ENCODE results near the gene ALDH1A1. TPM values are rescaled to one million over a fixed set of nuclear protein-coding genes. Genes with fewer than 3 reads are reported as not detected.

ALDH1A1 gene
- total and polyA plus RNA-seq, 9 of the 15 experiments (the other 6 are each of a cell fraction or from before 2014, with no cell fraction given) = 1.8 to 86.3 (median 24.4) TPM

DNA sequence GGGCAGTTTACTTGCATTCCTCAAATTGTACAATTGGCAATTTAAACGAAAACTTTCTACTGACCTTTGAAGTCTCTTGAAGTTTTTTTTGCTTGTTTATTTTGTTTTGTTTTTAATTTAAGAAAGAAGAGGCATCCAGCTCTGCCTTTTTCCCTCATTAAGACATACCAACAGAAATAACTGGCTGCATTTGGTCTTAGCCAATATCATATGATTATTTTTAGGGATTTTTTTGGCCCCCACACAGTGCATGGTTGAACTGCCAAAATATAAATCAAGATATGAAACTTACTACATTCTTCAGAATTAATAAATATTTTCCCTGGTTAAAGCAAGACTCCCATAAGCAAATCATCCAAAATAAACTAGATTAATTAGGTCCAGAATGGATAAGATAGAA is 79.4 kb downstream of the ALDH1A1 start (continued):
- TF ChIP-seq FOXJ2 (tag; IDR thresholded peaks at IDR 0.05) = no peak
- TF ChIP-seq, protein P1, sequence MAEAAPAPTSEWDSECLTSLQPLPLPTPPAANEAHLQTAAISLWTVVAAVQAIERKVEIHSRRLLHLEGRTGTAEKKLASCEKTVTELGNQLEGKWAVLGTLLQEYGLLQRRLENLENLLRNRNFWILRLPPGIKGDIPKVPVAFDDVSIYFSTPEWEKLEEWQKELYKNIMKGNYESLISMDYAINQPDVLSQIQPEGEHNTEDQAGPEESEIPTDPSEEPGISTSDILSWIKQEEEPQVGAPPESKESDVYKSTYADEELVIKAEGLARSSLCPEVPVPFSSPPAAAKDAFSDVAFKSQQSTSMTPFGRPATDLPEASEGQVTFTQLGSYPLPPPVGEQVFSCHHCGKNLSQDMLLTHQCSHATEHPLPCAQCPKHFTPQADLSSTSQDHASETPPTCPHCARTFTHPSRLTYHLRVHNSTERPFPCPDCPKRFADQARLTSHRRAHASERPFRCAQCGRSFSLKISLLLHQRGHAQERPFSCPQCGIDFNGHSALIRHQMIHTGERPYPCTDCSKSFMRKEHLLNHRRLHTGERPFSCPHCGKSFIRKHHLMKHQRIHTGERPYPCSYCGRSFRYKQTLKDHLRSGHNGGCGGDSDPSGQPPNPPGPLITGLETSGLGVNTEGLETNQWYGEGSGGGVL (CRISPR knock-in tag; IDR thresholded peaks at IDR 0.05) = no peak
- no peak for TF ChIP-seq STAT5B (CRISPR knock-in tag; IDR thresholded peaks at IDR 0.05)
- TF ChIP-seq, protein P2, sequence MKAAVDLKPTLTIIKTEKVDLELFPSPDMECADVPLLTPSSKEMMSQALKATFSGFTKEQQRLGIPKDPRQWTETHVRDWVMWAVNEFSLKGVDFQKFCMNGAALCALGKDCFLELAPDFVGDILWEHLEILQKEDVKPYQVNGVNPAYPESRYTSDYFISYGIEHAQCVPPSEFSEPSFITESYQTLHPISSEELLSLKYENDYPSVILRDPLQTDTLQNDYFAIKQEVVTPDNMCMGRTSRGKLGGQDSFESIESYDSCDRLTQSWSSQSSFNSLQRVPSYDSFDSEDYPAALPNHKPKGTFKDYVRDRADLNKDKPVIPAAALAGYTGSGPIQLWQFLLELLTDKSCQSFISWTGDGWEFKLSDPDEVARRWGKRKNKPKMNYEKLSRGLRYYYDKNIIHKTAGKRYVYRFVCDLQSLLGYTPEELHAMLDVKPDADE (conservative IDR thresholded peaks at IDR 0.05; ENCODE audit: control insufficient read depth, low read depth, low read length) = no peak
- TF ChIP-seq, protein P3, sequence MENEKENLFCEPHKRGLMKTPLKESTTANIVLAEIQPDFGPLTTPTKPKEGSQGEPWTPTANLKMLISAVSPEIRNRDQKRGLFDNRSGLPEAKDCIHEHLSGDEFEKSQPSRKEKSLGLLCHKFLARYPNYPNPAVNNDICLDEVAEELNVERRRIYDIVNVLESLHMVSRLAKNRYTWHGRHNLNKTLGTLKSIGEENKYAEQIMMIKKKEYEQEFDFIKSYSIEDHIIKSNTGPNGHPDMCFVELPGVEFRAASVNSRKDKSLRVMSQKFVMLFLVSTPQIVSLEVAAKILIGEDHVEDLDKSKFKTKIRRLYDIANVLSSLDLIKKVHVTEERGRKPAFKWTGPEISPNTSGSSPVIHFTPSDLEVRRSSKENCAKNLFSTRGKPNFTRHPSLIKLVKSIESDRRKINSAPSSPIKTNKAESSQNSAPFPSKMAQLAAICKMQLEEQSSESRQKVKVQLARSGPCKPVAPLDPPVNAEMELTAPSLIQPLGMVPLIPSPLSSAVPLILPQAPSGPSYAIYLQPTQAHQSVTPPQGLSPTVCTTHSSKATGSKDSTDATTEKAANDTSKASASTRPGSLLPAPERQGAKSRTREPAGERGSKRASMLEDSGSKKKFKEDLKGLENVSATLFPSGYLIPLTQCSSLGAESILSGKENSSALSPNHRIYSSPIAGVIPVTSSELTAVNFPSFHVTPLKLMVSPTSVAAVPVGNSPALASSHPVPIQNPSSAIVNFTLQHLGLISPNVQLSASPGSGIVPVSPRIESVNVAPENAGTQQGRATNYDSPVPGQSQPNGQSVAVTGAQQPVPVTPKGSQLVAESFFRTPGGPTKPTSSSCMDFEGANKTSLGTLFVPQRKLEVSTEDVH (IDR thresholded peaks at IDR 0.05; ENCODE audit: low read depth, partially characterized antibody) = no peak
- TF ChIP-seq SOX6 (IDR thresholded peaks at IDR 0.05) = no peak
- TF ChIP-seq, protein P4, sequence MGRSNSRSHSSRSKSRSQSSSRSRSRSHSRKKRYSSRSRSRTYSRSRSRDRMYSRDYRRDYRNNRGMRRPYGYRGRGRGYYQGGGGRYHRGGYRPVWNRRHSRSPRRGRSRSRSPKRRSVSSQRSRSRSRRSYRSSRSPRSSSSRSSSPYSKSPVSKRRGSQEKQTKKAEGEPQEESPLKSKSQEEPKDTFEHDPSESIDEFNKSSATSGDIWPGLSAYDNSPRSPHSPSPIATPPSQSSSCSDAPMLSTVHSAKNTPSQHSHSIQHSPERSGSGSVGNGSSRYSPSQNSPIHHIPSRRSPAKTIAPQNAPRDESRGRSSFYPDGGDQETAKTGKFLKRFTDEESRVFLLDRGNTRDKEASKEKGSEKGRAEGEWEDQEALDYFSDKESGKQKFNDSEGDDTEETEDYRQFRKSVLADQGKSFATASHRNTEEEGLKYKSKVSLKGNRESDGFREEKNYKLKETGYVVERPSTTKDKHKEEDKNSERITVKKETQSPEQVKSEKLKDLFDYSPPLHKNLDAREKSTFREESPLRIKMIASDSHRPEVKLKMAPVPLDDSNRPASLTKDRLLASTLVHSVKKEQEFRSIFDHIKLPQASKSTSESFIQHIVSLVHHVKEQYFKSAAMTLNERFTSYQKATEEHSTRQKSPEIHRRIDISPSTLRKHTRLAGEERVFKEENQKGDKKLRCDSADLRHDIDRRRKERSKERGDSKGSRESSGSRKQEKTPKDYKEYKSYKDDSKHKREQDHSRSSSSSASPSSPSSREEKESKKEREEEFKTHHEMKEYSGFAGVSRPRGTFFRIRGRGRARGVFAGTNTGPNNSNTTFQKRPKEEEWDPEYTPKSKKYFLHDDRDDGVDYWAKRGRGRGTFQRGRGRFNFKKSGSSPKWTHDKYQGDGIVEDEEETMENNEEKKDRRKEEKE (IDR thresholded peaks at IDR 0.05; ENCODE audit: borderline replicate concordance in 1 of 2, control insufficient read depth in 1 of 2, low read depth in 2 of 2, low read length in 1 of 2) = no peak
